Subcutaneous adipose tissue (tissue), 4 donors: Measurements from ENCODE around the gene CIRBP. TPM values are rescaled to one million over a fixed set of nuclear protein-coding genes. Genes with fewer than 3 reads are reported as not detected.

ENCODE experiments used
- total RNA-seq, 4 donors: library from RNA; depleted of rRNA; stranded (reverse); fragments of >200 nt; gene quantifications; one replicate each; pipeline ENCODE4 v1.1.0, GENCODE V29; 2016
- TF ChIP-seq, protein P1 (sequence below): fragments of 450-650 bp; IDR thresholded peaks from one replicate; pipeline ENCODE4 v1.5.1; 2016; ENCODE audit warnings: low read depth, mild to moderate bottlenecking, control low read depth, antibody characterized with exemption, moderate library complexity

The CIRBP gene
- total RNA-seq, 4 donors from 2014 or later = 159 to 753 (median 413) TPM

DNA sequence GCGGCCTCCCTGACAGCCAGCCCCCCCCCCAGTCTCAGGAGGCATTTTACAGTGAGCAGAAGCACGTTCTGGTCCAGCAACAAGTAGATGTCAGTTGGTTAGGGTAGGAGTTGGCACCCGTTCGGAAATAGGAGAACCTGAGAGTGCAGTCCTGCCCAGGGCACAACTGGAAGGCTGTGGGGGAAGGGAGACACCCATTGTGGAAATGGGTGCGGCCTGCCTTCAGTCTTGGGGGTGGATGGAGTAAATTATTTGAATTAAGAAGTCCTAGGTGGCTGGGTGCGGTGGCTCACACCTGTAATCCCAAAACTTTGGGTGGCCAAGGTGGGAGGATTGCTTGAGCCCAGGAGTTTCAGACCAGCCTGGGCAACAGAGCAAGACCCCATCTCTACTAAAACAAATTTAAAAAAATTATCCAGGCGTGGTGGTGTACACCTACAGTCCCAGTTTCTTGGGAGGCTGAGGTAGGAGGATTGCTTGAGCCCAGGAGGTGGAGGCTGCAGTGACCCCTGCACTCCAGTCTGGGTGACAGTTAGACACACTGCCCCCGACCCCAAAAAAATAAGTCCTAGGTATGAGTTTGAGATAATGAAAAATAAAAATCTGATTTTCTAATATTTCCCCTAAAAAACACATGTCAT lies 1.2 kb downstream of the CIRBP start:
- TF ChIP-seq, protein P1, sequence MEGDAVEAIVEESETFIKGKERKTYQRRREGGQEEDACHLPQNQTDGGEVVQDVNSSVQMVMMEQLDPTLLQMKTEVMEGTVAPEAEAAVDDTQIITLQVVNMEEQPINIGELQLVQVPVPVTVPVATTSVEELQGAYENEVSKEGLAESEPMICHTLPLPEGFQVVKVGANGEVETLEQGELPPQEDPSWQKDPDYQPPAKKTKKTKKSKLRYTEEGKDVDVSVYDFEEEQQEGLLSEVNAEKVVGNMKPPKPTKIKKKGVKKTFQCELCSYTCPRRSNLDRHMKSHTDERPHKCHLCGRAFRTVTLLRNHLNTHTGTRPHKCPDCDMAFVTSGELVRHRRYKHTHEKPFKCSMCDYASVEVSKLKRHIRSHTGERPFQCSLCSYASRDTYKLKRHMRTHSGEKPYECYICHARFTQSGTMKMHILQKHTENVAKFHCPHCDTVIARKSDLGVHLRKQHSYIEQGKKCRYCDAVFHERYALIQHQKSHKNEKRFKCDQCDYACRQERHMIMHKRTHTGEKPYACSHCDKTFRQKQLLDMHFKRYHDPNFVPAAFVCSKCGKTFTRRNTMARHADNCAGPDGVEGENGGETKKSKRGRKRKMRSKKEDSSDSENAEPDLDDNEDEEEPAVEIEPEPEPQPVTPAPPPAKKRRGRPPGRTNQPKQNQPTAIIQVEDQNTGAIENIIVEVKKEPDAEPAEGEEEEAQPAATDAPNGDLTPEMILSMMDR = no peak

DNA sequence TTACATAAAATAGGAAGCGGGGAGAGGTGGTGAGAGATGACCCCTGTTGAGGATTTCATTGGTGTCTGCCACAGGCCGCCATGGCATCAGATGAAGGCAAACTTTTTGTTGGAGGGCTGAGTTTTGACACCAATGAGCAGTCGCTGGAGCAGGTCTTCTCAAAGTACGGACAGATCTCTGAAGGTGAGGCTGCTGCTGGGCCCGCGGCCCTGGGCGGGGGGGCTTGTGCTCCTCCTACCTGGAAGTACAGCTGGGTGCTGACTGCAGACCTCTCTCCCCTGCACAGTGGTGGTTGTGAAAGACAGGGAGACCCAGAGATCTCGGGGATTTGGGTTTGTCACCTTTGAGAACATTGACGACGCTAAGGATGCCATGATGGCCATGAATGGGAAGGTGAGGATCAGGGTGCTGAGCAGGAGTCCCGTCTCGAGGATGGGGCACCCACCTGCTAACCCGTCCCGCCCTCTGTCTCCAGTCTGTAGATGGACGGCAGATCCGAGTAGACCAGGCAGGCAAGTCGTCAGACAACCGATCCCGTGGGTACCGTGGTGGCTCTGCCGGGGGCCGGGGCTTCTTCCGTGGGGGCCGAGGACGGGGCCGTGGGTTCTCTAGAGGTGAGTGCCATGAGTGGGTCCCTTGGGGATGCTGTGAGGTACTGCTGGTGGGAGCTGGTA lies 1.9 kb downstream of the CIRBP start:
- TF ChIP-seq, protein P1 = no peak

DNA sequence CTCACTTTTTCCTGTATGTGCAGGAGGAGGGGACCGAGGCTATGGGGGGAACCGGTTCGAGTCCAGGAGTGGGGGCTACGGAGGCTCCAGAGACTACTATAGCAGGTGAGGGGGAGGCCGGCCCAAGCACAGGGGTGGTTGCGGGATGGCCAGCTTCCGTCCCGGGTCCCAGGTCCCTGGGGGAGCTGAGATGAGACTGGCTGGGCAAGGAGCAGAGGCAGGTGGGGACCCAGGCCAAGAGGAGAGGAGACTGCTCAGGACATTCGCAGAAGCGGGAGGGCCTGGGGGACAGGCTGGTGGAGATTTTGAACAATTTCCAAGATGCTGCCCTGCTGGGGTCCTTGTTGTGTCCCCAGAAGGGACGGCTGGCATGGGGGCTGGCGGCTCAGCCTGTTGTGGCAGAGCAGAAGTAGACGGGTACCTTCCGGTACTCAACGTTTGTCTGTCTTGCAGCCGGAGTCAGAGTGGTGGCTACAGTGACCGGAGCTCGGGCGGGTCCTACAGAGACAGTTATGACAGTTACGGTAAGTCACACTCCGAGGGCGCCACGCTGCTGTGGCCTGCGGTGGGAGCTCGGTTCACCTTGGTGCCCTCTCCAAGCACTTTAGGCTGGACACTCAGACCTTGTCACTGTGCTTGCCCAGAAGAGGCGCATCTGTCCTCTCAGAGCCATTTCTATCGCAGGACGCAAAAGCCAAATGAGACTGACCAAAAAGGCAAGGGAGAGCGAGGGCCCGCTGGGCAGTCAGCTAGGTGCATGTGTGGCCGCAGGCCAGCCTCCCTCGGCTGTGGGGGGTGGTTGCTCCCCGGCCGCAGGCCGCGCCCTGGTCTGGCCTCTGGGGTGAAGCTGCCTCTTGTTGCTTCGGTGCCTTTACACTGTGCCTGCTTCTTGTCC lies 2.6 kb downstream of the CIRBP start:
- TF ChIP-seq, protein P1 = no peak

DNA sequence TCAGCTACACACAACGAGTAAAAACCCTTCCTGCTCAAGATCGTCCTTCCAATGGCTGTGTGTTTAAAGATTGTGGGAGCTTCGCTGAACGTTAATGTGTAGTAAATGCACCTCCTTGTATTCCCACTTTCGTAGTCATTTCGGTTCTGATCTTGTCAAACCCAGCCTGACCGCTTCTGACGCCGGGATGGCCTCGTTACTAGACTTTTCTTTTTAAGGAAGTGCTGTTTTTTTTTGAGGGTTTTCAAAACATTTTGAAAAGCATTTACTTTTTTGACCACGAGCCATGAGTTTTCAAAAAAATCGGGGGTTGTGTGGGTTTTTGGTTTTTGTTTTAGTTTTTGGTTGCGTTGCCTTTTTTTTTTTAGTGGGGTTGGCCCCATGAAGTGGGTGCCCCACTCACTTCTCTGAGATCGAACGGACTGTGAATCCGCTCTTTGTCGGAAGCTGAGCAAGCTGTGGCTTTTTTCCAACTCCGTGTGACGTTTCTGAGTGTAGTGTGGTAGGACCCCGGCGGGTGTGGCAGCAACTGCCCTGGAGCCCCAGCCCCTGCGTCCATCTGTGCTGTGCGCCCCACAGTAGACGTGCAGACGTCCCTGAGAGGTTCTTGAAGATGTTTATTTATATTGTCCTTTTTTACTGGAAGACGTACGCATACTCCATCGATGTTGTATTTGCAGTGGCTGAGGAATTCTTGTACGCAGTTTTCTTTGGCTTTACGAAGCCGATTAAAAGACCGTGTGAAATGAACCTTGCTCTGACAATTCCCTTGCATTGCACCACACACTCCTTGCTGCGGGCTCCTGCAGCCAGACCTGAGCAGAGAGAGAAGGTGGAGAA lies 3.5 kb downstream of the CIRBP start:
- TF ChIP-seq, protein P1 = no peak

DNA sequence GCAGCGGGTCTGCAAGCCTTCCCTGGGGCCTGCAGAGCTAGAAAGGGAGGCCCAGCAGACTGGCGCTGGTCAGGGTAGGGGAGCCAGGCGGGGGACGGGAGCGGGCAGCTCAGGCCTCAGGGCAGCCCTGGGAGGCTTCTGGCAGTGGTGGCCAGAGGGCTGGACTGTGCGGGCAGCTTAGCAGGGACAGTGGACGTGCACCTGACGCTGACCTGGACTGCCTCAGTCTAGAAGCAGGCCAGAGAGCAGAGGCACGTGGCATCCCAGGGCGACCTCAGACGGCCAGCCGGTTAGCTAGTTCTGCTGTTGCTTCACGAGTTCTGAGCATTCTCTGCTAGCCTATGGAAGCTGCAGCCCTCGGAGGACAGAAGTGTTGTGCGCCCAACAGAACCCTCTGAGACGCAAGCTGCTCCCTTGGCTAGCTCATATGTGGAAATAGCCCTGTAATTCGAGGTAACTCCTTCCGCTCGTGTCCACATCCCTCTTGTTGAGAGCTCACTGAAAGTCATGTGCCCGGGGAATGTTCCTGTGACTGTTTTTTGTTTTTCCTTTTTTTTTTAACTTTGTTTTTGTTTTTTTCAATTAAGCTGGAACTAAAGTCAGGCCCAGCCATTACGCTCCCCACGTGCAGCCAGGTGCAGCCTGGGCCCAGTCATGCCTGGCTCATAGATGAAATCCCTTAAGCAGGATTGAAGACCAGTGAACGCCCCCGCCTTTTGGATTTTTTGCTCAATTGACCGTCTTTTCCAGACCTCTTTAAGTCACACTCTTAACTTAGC lies 4.3 kb downstream of the CIRBP start:
- TF ChIP-seq, protein P1 = no peak

DNA sequence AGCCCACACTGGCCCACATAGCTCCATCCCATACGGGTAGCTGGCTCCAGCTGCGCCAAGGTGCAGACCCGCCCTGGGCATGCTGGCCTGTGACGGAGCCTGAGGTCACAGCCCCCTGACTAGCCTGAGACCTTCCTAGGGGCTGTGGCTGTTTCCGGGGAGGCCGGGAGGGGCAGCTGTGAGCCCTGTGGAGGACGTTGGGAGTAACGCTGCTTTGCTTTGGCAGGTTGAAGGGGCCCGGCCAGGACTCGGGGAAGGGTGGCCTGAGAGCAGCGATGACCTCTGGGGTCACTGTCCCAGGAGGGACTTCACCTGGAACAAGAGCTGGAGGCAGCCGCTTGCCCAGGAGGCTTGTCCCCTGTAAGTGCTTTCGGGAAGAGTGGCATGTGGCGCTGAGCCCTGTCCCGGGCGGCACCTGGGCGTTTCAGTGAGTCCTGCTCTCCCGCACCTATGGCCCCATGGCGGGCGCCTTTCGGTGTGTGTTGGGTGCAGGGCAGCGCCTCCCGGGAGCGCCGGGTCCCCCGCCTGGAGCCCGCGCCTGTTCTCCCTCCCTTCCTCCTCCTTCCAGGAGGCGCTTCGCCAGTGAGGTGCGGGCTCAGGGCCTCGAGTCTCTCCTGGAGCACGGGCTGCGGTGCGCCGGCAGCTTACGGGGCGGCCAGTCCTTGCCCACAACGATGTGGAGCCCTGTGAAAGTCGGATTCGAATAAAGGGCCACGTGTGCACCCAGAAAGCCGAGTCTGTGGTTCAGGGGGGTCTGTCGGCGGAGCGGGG lies 5.1 kb downstream of the CIRBP start:
- TF ChIP-seq, protein P1 = no peak
